AG04449 (cell line): Measurements from ENCODE around the gene SCAMP5.

Experiments
- CTCF ChIA-PET: fragments of 350-600 bp; formaldehyde crosslinking; extraction: SDS; loops from one replicate; lab custom pipeline; 2021; ENCODE audit warnings: antibody characterized with exemption; lab: Yijun Ruan, JAX
- POLR2A ChIA-PET: fragments of 400-600, 350-600 bp; formaldehyde crosslinking; extraction: SDS; loops from one replicate; lab custom pipeline; 2020; ENCODE audit warnings: antibody characterized with exemption, inconsistent platforms; lab: Yijun Ruan, JAX
- DNase-seq: peaks from one replicate; pipeline ENCODE4 v3.0.0-alpha.2; 2010; ENCODE audit warnings: low read depth, low spot score
- H3K4me3 ChIP-seq: 2 replicates; pipeline ENCODE4 v1.5.1; 2011; ENCODE audit warnings: low read depth, mild to moderate bottlenecking, control low read depth, low read length
- TF ChIP-seq, protein P1 (sequence below): IDR thresholded peaks from one replicate; pipeline ENCODE4 v1.5.1; 2011; ENCODE audit warnings: mild to moderate bottlenecking, moderate library complexity, low read length, control low read depth, inconsistent platforms; ENCODE audit not compliant: insufficient read depth; ENCODE audit errors: missing control alignments

Gene SCAMP5

DNA sequence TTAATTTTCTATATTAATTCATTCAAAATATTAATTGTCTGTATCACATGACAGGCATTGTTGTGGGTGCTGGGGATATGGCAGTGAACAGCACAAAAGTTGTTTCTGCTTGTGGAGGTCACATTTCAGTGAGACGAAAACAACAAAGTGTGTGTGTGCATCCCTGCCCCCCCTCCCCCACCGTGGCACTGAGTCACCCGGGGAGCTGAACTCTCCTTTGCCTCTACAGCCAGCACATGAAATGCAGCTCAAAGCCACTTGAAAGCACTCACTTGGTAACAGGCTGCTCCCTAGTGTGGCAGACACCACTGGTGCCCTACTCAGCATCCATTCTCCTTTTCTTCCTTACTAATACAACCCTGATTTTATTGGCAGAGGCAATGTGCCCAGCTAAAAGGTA lies 16.9 kb upstream of the SCAMP5 start:
- CTCF ChIA-PET = interaction anchor here (0.7 to 1.3 kb wide), 3 partner anchors 14 to 210 kb away, joined by 3 to 5 read pairs (median 4); no protein-coding TSS in a partner anchor
- TF ChIP-seq, protein P1, sequence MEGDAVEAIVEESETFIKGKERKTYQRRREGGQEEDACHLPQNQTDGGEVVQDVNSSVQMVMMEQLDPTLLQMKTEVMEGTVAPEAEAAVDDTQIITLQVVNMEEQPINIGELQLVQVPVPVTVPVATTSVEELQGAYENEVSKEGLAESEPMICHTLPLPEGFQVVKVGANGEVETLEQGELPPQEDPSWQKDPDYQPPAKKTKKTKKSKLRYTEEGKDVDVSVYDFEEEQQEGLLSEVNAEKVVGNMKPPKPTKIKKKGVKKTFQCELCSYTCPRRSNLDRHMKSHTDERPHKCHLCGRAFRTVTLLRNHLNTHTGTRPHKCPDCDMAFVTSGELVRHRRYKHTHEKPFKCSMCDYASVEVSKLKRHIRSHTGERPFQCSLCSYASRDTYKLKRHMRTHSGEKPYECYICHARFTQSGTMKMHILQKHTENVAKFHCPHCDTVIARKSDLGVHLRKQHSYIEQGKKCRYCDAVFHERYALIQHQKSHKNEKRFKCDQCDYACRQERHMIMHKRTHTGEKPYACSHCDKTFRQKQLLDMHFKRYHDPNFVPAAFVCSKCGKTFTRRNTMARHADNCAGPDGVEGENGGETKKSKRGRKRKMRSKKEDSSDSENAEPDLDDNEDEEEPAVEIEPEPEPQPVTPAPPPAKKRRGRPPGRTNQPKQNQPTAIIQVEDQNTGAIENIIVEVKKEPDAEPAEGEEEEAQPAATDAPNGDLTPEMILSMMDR = no peak
- POLR2A ChIA-PET = no interaction called here
- no peak for DNase-seq
- no peak overlapping the region for H3K4me3 ChIP-seq

DNA sequence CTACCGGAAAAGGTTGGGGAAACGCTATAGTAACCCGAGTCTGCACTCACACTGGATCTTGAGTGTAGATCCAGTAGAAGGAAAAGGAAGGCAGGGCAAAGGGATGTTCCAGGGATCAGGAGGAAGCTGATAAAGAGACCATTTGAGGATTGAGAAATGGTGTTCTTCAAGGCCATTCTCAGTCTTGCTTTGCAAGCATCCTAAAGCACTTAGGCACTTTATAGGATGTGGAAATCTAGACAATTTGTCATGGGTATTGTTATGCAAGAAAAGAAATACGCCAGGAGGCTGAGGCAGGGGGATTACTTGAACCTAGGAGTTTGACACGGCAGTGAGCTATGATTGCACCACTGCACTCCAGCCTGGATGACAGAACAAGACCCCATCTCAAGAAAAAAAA lies 13.2 kb upstream of the SCAMP5 start:
- ChIA-PET CTCF (interaction anchor here (0.9 to 1.5 kb wide), 2 partner anchors 32 to 213 kb away, joined by 3 read pairs; no protein-coding TSS in a partner anchor), POLR2A (no interaction called here)

DNA sequence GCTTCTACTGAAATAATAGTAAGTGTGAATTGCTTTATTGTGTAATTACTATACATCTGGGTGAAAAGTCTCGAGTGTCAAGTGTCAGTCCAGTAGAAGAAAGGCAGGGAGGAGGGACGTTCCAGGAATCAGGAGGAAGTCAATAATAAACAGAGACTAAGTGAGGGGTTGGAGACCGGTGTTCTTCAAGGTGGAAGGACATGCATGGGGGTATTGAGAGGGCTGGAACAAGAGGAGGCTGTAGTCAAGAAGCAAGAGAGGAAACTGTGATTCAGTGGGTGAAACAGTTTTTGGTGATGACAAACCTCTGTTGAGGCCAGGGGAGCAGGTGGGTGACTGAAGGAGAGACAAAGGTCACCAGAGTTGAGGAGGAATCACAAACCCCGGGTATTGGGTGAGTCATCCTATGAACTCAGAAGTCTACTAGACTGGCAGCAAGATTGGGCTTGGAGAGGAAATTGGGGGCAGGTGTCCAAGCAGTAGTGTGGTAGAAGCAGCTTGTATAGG lies 11.6 kb upstream of the SCAMP5 start:
- POLR2A ChIA-PET = no interaction called here
- no peak for DNase-seq
- no peak overlapping the region for H3K4me3 ChIP-seq
- CTCF ChIA-PET = no interaction called here
- TF ChIP-seq, protein P1 = no peak

More for the DNA sequence above, 13.2 kb upstream of the SCAMP5 start:
- no peak for DNase-seq
- no peak overlapping the region for H3K4me3 ChIP-seq
- TF ChIP-seq, protein P1 = no peak

DNA sequence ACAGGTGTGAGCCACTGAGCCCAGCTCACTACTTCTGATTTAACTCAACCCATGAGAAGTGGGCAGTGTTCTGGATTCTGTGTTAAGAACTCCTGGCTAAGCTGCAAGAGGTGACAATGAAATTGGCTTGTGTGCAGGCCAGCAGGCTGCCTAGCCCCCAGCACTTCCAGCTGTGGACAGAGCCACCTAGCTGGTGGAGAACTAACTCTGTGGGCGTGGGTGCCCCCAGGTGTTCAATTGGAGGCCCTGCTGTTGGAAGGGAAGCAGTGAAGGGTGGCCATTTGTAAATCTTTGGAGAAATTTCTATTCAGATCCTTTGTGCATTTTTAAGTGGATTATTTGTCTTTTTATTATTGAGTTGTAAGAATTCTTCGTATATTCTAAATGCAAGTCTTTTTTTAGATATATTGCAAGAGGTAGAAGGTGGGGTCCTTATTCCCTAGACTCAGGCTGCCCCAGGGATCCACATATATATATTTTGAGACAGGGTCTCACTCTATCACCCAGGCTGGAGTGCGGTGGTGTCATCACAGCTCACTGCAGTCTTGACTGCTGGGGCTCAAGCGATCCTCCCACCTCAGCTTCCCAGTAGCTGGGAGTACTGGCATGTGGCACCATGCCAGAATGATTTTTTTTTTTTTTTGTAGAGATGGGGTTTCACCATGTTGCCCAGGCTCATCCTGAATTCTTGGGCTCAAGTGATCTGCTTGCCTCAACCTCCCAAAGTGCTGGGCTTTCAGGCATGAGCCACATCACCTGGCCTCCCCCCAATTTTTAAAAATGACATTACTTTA lies 7.2 kb upstream of the SCAMP5 start:
- ChIA-PET CTCF (interaction anchor here (1.0 to 1.1 kb wide), 2 partner anchors 217 to 352 kb away, joined by 3 read pairs; no protein-coding TSS in a partner anchor), POLR2A (no interaction called here)
- no peak overlapping the region for H3K4me3 ChIP-seq
- DNase-seq = no peak
- TF ChIP-seq, protein P1 = peak; percentile 27

DNA sequence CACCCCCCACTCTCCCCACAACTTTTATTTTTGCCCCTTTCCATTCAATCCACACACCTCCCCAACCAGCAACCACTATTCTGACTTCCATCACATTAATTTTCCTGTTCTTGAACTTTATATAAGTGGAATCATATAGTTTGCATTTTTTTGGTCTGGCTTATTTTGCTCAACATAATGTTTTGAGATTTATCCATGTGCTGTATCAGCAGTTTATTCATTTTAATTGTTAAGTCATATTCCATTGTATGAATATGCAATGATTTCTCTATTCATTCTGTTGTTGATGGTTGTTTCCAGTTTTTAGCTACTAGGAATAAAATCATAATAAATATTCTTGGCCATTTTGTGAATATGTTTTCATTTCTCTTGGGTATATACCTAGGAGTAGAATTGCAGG lies 5.8 kb upstream of the SCAMP5 start:
- POLR2A ChIA-PET = no interaction called here
- no peak for DNase-seq
- no peak overlapping the region for H3K4me3 ChIP-seq
- TF ChIP-seq, protein P1 = no peak
- CTCF ChIA-PET = no interaction called here

DNA sequence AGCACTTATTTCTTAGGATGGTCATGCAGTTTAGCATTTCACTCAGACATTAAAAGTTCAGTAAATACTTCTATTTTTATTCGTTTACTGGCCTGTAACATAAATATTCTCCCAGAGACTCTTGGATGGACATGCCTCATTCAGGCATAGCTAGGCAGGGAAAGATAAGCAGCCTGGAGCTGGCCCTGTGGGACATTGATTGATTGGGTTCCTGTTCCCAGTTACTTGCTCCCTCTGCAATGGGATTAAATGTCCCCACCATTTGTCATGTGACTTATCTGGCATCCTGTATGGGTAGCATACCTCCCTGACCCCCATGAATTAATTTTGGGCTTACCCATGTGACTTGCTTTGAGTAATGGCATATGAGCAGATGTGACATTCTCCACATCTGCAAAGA lies 2.7 kb upstream of the SCAMP5 start:
- no peak for DNase-seq
- ChIA-PET POLR2A (no interaction called here), CTCF (no interaction called here)
- TF ChIP-seq, protein P1 = no peak
- H3K4me3 ChIP-seq = no peak overlapping the region
